ENCODE results near the gene PEAK1. TPM values are rescaled to one million over a fixed set of nuclear protein-coding genes. Genes with fewer than 3 reads are reported as not detected.

PEAK1 gene
- total and polyA plus RNA-seq, 10 of the 15 experiments (the other 5 are each of a cell fraction or from before 2014, with no cell fraction given), result 0.62 to 24.2 (median 11.2) TPM

DNA sequence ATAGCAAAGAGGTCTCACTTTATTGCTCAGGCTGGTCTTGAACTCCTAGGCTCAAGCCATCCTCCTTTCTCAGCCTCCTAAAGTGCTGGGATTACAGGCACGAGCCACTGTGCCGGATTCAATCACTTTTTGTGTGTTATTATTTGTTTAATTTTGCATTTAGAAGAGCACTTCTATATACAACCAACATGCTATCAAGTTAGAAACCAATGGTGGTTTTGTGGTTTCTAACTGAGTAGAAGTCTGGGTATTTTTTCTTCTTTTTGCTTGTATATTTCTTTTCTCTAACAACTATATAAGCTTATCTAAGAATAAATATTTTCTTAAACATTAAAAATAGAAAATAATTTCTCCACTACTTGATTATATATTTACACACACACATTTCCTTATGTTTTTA lies 86.7 kb downstream of the PEAK1 start:
- in situ Hi-C loops (cut with MboI) (no loop called here), intact Hi-C loops (cut with micrococcal nuclease; ENCODE audit: unreplicated experiment) (no loop called here)
- Histone ChIP-seq H2AFZ (ENCODE audit: control insufficient read depth, low read depth, low read length) (no peak overlapping the region), H3K9me3 (replicated peaks; ENCODE audit: control insufficient read depth, insufficient read depth, low read length) (no peaks in the 10 kb centered on the region), H3K27ac (ENCODE audit: control insufficient read depth, insufficient read depth) (no peak overlapping the region), H3K4me2 (ENCODE audit: control insufficient read depth, insufficient read depth) (no peak overlapping the region), H3K36me3 (ENCODE audit: control insufficient read depth in 2 of 2, insufficient read depth in 2 of 2, low read length in 1 of 2) (no peaks in the 10 kb centered on the region), H3K4me1 (ENCODE audit: control insufficient read depth, insufficient read depth, low read length) (no peaks in the 10 kb centered on the region), H4K20me1 (ENCODE audit: control insufficient read depth, insufficient read depth) (no peaks in the 10 kb centered on the region), H3K27me3 (replicated peaks in 1 of 2; ENCODE audit: control insufficient read depth in 2 of 2, insufficient read depth in 2 of 2, low read length in 1 of 2) (no peaks in the 10 kb centered on the region), H3K79me2 (ENCODE audit: control insufficient read depth, insufficient read depth, low read length) (no peaks in the 10 kb centered on the region), H3K4me3 (no peak overlapping the region), H3K9ac (ENCODE audit: control insufficient read depth, insufficient read depth, low read length) (no peak overlapping the region)
- CTCF ChIA-PET, result no interaction called here
- TF ChIP-seq NBN (IDR thresholded peaks at IDR 0.05), result no peak
- TF ChIP-seq ZNF217 (IDR thresholded peaks at IDR 0.05), result no peak
- no peak for TF ChIP-seq YBX1 (IDR thresholded peaks at IDR 0.05)
- 0 out of 2 replicates have a peak, but pooled peaks have one; percentile 30 for TF ChIP-seq CBFB (IDR thresholded peaks at IDR 0.05; ENCODE audit: low read depth)
- TF ChIP-seq, protein P1, sequence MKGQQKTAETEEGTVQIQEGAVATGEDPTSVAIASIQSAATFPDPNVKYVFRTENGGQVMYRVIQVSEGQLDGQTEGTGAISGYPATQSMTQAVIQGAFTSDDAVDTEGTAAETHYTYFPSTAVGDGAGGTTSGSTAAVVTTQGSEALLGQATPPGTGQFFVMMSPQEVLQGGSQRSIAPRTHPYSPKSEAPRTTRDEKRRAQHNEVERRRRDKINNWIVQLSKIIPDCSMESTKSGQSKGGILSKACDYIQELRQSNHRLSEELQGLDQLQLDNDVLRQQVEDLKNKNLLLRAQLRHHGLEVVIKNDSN (IDR thresholded peaks at IDR 0.05; ENCODE audit: borderline replicate concordance, extremely low read length, insufficient read depth, low read depth, low read length), result no peak
- no peak for TF ChIP-seq EP300 (IDR thresholded peaks at IDR 0.05; ENCODE audit: borderline replicate concordance in 1 of 2, control insufficient read depth in 1 of 2, low read depth in 2 of 2, low read length in 2 of 2)
- TF ChIP-seq SMARCA5 (IDR thresholded peaks at IDR 0.05), result no peak
- TF ChIP-seq KDM1A (IDR thresholded peaks at IDR 0.05; ENCODE audit: borderline replicate concordance), result no peak
- TF ChIP-seq, protein P2, sequence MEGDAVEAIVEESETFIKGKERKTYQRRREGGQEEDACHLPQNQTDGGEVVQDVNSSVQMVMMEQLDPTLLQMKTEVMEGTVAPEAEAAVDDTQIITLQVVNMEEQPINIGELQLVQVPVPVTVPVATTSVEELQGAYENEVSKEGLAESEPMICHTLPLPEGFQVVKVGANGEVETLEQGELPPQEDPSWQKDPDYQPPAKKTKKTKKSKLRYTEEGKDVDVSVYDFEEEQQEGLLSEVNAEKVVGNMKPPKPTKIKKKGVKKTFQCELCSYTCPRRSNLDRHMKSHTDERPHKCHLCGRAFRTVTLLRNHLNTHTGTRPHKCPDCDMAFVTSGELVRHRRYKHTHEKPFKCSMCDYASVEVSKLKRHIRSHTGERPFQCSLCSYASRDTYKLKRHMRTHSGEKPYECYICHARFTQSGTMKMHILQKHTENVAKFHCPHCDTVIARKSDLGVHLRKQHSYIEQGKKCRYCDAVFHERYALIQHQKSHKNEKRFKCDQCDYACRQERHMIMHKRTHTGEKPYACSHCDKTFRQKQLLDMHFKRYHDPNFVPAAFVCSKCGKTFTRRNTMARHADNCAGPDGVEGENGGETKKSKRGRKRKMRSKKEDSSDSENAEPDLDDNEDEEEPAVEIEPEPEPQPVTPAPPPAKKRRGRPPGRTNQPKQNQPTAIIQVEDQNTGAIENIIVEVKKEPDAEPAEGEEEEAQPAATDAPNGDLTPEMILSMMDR (IDR thresholded peaks at IDR 0.05 in 2 of 3, conservative IDR thresholded peaks at IDR 0.05 in 1 of 3; ENCODE audit: control insufficient read depth in 2 of 3, extremely low read depth in 1 of 3, insufficient read depth in 1 of 3, low read depth in 3 of 3, low read length in 3 of 3), result no peak
- no peak for TF ChIP-seq BMI1 (IDR thresholded peaks at IDR 0.05; ENCODE audit: borderline replicate concordance)
- TF ChIP-seq RUNX3 (IDR thresholded peaks at IDR 0.05; ENCODE audit: low read length), result peak; percentile 60
- 0% methylated on average over 2 of the region's 2 CpGs for WGBS (ENCODE audit: insufficient coverage, insufficient replicate concordance, low lambda C conversion rate, missing lambda C conversion rate)
- no peak for DNase-seq (ENCODE audit: low read depth, low spot score)
- ATAC-seq, result peak; percentile 42; the same call in 1 of the 3 replicates
- RAD21 ChIA-PET (ENCODE audit: unreplicated experiment), result no interaction called here
- POLR2A ChIA-PET, result no interaction called here
- FAIRE-seq, result no peak
- SMC1A ChIA-PET (ENCODE audit: uncharacterized antibody, unreplicated experiment), result interaction anchor here (0.8 to 0.9 kb wide), 3 partner anchors 81 to 109 kb away, joined by 3 read pairs; no protein-coding TSS in a partner anchor
- no TSS peak for BruUV-seq (replicated peaks)

All from GM12878 (cell line).